22Rv1 (cell line): ENCODE data around the gene CHD9NB.
"Not testable (repeated sequence)": the region's sequence is repeated elsewhere in the genome, so short reads cannot be mapped to it uniquely, and the experiment has no call there.

Experiments used
- H3K27ac ChIP-seq: fragments of 450-650 bp; 2 replicates; pipeline ENCODE4 v1.5.1; 2017
- ZFX ChIP-seq: fragments of 450-650 bp; IDR thresholded peaks from 2 replicates; pipeline ENCODE4 v1.6.1; 2017; ENCODE audit warnings: antibody characterized with exemption, borderline replicate concordance
- TF ChIP-seq, protein P1 (sequence below): fragments of 450-650 bp; IDR thresholded peaks from 2 replicates; pipeline ENCODE4 v1.5.1; 2017; ENCODE audit warnings: mild to moderate bottlenecking

The CHD9NB gene

DNA sequence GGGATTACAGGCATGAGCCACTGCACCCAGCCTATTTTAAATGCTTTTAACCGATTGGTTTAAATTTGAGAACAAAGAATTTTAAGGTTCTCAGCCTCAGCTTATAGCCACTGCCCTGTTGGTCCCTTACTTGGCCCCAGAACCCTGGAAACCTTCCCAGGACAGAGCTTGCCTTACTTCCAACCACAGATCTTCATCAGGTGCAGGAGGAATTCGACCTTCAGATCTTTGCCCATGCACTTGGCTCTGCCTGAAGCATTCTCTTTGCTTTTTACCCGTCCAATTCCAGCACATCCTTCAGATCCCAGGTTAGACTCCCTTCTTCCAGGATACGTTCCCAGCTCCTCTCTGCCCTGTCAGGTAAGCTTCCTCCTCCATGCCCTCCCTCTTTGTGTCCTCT lies 29.8 kb upstream of the CHD9NB start:
- H3K27ac ChIP-seq: no peak overlapping the region
- TF ChIP-seq, protein P1, sequence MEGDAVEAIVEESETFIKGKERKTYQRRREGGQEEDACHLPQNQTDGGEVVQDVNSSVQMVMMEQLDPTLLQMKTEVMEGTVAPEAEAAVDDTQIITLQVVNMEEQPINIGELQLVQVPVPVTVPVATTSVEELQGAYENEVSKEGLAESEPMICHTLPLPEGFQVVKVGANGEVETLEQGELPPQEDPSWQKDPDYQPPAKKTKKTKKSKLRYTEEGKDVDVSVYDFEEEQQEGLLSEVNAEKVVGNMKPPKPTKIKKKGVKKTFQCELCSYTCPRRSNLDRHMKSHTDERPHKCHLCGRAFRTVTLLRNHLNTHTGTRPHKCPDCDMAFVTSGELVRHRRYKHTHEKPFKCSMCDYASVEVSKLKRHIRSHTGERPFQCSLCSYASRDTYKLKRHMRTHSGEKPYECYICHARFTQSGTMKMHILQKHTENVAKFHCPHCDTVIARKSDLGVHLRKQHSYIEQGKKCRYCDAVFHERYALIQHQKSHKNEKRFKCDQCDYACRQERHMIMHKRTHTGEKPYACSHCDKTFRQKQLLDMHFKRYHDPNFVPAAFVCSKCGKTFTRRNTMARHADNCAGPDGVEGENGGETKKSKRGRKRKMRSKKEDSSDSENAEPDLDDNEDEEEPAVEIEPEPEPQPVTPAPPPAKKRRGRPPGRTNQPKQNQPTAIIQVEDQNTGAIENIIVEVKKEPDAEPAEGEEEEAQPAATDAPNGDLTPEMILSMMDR: no peak

DNA sequence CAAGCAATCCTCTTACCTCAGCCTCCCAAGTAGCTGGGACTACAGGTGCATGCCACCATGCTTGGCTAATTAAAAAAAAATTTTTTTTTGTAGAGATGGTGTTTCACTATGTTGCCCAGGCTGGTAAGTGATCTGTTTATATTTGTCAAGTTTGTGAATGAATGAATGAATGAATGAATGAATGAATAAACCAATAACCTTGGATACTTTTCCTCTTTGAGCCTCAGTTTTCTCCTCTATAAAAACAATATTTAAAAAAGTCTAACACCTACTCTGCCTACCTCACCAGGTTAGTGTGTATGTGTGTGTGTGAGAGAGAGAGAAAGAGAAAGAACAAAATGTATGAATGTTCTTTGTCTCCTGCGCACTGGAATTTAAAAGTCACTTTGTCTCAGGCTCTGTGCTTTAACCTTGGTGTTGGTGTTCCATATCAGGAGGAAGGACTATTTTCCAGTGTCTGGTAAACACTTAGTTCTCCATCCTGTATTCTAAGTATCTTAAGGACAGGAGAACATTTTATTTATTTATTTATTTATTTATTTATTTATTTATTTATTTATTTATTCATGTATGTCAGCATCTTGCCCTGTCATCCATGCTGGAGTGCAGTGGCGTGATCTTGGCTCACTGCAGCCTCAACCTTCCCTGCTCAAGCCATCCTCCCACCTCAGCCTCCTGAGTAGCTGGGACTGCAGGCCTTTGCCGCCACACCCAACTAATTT lies 29.1 kb upstream of the CHD9NB start:
- no peak overlapping the region for H3K27ac ChIP-seq

DNA sequence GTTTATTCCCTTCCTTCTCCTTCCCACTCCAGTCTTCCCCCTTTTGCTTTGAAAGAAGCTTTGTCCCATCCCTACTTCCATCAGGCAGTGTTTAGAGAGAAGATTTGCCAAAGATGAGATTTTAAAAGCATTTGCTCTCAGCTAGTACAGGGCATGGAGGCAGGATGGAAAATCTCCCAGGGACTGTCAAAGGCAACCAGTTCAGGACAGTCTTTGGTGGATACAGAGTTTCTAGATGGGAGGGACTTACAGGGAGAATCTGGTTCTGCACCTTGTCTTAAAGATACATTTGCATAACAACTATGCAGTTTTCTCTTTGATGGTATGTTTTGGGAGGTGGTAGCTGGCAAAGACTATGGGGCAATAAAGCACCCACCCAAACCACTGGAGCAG lies 28.3 kb upstream of the CHD9NB start:
- TF ChIP-seq, protein P1: no peak
- TF ChIP-seq ZFX: no peak
- no peak overlapping the region for H3K27ac ChIP-seq

More for the DNA sequence above, 29.1 kb upstream of the CHD9NB start:
- TF ChIP-seq, protein P1: no peak
- TF ChIP-seq ZFX: no peak

DNA sequence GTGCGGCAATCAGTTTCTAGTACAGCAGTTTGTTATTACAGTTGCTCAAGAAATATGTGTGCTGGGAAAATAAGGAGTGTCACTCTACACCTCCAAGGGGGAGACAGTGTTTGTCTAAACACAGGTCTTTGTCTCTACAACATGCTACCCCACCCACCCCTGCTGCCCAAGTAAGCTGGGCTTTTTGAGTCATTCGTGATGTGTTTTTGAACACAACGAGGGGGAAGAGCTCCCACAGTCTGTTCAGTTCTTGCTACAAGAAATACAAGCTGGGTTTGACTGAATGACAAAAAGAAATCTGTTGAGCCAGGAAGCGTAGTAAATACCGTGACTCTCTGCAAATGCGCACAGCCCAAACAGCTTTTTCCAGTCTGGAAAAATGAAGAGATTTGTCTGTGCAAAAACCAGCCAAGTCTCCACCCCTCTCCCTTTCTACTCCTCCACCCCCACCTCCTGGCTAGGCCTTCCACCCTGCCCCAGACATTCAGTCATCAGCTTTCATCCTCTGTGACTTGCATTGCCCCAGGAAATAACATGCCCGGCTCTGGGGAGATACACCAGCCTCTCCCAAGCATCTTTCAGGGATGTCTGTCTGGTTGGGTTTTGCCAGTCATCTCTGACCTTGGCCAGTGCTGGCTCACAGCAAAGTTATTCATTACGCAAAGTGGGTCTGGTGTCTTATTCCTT lies 27.8 kb upstream of the CHD9NB start:
- TF ChIP-seq, protein P1: no peak
- no peak for TF ChIP-seq ZFX
- H3K27ac ChIP-seq: no peak overlapping the region

DNA sequence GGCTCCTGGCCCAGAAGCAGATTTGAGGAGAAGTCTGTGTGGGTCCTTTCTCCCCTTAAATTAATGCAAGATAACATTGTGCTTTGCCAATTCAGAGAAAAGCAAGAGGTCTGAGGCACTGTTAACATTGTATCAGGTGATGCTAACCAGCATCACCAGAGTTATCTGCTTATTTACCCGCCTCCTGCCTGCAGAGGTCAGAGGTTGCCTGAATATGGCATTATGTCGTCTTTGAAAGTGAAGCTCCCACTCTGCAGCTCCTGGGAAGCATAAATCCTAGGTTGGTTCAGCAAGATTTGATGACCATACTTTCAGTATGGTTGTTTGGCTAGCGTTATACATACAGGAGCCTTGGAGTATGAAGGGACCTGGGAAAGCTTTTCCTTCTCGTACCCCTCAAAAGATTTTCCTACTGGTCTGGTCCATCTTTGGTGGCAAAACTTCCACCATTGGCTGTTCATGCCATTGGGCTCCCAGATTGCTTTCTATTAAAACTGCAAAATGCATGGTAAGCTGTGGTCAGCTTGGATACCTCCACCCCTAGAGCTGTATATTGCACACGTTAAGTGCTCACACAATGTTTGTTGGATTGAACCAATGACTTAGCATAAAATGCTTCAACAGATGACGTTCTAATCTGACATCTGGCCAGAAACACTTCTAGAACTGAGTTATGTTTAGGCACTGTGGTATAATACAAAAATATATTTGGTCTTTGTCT lies 26.2 kb upstream of the CHD9NB start:
- no peak overlapping the region for H3K27ac ChIP-seq
- TF ChIP-seq ZFX: no peak
- TF ChIP-seq, protein P1: no peak

DNA sequence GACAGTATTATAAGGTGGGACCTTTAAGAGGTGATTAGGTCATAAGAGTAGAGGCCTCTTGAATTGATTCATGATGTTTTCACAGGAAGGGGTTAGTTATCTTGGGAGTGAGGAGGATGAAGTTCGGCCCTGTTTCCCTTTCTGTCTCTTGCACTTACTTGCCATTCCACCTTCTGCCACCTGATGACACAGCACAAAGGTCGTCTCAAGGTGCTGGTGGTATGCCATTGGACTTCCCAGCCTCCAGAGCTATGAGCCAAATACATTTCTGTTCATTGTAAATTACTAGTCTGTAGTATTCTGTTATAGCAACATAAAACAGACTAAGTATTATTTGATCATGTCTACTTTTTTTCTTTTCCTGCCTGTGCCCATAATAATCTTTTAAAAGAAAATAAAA lies 25.6 kb upstream of the CHD9NB start:
- TF ChIP-seq ZFX: no peak
- TF ChIP-seq, protein P1: no peak
- no peak overlapping the region for H3K27ac ChIP-seq

DNA sequence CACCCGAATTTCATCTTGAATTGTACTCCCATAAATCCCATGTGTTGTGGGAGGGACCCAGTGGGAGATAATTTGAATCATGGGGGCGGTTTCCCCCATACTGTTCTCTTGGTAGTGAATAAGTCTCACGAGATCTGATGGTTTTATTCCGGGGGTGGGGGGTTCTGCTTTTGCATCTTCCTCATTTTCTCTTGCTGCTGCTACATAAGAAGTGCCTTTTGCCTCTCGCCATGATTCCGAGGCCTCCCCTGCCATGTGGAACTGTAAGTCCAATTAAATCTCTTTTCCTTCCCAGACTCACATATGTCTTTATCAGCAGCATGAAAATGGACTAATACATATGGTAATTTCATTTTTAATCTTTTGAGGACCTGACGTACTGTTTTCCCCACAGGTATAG lies 22.8 kb upstream of the CHD9NB start:
- not testable (repeated sequence) for H3K27ac ChIP-seq

DNA sequence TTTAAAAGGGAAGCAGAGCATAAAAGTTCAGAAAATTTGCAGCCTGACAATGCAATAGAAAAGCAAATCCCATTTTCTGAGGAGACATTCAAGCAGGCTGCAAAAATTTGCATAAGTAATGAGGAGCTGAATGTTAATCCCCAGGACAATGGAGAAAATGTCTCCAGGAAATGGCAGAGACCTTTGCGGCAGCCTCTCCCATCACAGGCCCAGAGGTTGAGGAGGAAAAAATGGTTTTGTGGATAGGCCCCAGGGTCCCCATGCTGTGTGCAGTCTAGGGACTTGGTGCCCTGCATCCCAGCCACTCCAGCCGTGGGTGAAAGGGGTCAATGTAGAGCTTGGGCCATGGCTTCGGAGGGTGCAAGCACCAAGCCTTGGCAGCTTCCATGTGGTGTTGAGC lies 21.6 kb upstream of the CHD9NB start:
- H3K27ac ChIP-seq: not testable (repeated sequence)
